Heart right ventricle (tissue), 16 donors: ENCODE data around the gene CGN. TPM values are rescaled to one million over a fixed set of nuclear protein-coding genes. Genes with fewer than 3 reads are reported as not detected.

Experiments used
- ATAC-seq, 8 donors: fragments of 200-7000 bp; cut with Tn5 transposase; one replicate each; pipeline ENCODE4 v1.9.1; 2020; ENCODE audit warnings: mild to moderate bottlenecking in 8 of 8, moderate library complexity in 8 of 8, moderate number of reproducible peaks in 1 of 8
- DNase-seq, 2 donors: peaks; one replicate each; pipeline ENCODE4 v3.0.0-alpha.2; 2020
- H3K27ac ChIP-seq, 10 donors: fragments of 200-600 bp; sonication (generic) in 2 of 10; one replicate each; pipeline versions ENCODE4 v1.5.0 to v1.8.0; 2020 to 2022; ENCODE audit warnings: mild to moderate bottlenecking in 3 of 10
- H3K27me3 ChIP-seq, 7 donors: fragments of 200-600 bp; one replicate each; pipeline ENCODE4 v1.8.0; 2021 to 2022; ENCODE audit warnings: mild to moderate bottlenecking in 2 of 7
- H3K36me3 ChIP-seq, 9 donors: fragments of 200-600 bp; sonication (generic) in 1 of 9; one replicate each; pipeline versions ENCODE4 v1.5.0 to v1.8.0; 2020 to 2022; ENCODE audit warnings: mild to moderate bottlenecking in 2 of 9
- H3K4me1 ChIP-seq, 9 donors: fragments of 200-600 bp; sonication (generic) in 1 of 9; one replicate each; pipeline versions ENCODE4 v1.5.0 to v1.8.0; 2020 to 2022; ENCODE audit warnings: mild to moderate bottlenecking in 4 of 9
- H3K4me3 ChIP-seq, 10 donors: fragments of 200-600 bp; sonication (generic) in 2 of 10; one replicate each; pipeline versions ENCODE4 v1.5.0 to v1.8.0; 2020 to 2022; ENCODE audit warnings: mild to moderate bottlenecking in 7 of 10, moderate library complexity in 2 of 10
- H3K9me3 ChIP-seq, 11 donors: fragments of 200-600 bp in 10 of 11; sonication (generic) in 2 of 11; one replicate each; pipeline versions ENCODE4 v1.5.0 to v1.8.0; 2013 to 2022; ENCODE audit warnings: mild to moderate bottlenecking in 2 of 11, control low read depth in 1 of 11, moderate library complexity in 1 of 11
- WGBS, 2 donors: extraction: QIAGEN DNeasy Blood & Tissue Kit; methylation state at CpG; one replicate each; pipeline ENCODE4 v1.1.7; 2013; ENCODE audit warnings: inconsistent platforms in 1 of 2; 5-methylcytosine and 5-hydroxymethylcytosine counted together
- intact Hi-C, 10 donors: fragments of 100-400 bp; cut with DNase I; formaldehyde crosslinking; loops; one replicate each; pipeline versions ENCODE4 v1.11.1 to v1.14.2; 2022
- polyA plus RNA-seq, 2 donors: library from polyadenylated mRNA; stranded (reverse); fragments of 200-250 nt; gene quantifications; one replicate each; pipeline ENCODE4 v1.2.3, GENCODE V29; 2013
- total RNA-seq, 10 donors: library from RNA; stranded (reverse); fragmentation: NEBNext Ultra II Directional in 3 of 10; extraction: Animal tissue kit (Norgen Biotek cat#: 25700) in 3 of 10; gene quantifications; one replicate each; pipeline versions ENCODE4 v1.2.1 to v1.2.4, GENCODE V29; 2021 to 2023
- TF ChIP-seq, protein P1 (sequence below), 9 donors: fragments of 200-600 bp; sonication (generic) in 2 of 9; IDR thresholded peaks; one replicate each; pipeline versions ENCODE4 v1.5.0 to v1.8.0; 2021 to 2022; ENCODE audit warnings: antibody characterized with exemption in 9 of 9, mild to moderate bottlenecking in 5 of 9, moderate library complexity in 1 of 9
- donor health status: Arrhythmogenic right ventricular cardiomyopathy.
- donor health status: ischemic (EF 13 %, LVEDD 7.1; RV severe dilation, severe dysfunction).
- donor health status: healthy with polysubstance abuse.
- donor health status: DM: no; HTN: yes; CAD: no.
- donor health status: DM: no; HTN: no; CAD: no.
- donor health status: ischemic (EF 25% LVEDD 6.9; RV normal size, moderate dysfunction).
- donor health status: ischemic (EF 25% LVEDD 5.7; RV mildly dilated, moderate dysfunction).
- donor health status: healthy.
- donor health status: DM: yes; HTN: yes; CAD: no.
- donor health status: Ischemic cardiomyopathy.
- donor health status: ischemic (EF 35%, LVEDD 5.7; RV mildly dilated, moderate dysfunction).
- donor health status: nonischemic (EF 11% LVEDD 7.7; RV severe dilation, severe dysfunction).
- donor health status: DM: yes; HTN: yes; CAD: no.
- donor health status: PGD.
- donor health status: ischemic (EF 29% LVEDD 5.4; RV normal size, mild dysfunction).
- donor health status: nonischemic (EF 23%, LVEDD 6.1; RV moderate dilation, normal function).

The CGN gene
- total and polyA plus RNA-seq, 12 donors: 0.07 to 0.73 (median 0.27) TPM; not detected in 3

- intact Hi-C loops: no loop called here
- DNase-seq (no peak), ATAC-seq (no peak)
- TF ChIP-seq, protein P1, sequence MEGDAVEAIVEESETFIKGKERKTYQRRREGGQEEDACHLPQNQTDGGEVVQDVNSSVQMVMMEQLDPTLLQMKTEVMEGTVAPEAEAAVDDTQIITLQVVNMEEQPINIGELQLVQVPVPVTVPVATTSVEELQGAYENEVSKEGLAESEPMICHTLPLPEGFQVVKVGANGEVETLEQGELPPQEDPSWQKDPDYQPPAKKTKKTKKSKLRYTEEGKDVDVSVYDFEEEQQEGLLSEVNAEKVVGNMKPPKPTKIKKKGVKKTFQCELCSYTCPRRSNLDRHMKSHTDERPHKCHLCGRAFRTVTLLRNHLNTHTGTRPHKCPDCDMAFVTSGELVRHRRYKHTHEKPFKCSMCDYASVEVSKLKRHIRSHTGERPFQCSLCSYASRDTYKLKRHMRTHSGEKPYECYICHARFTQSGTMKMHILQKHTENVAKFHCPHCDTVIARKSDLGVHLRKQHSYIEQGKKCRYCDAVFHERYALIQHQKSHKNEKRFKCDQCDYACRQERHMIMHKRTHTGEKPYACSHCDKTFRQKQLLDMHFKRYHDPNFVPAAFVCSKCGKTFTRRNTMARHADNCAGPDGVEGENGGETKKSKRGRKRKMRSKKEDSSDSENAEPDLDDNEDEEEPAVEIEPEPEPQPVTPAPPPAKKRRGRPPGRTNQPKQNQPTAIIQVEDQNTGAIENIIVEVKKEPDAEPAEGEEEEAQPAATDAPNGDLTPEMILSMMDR (IDR thresholded peaks at IDR 0.05): no peak
- Histone ChIP-seq H3K27ac (no peak overlapping the region), H3K36me3 (no peaks in the 10 kb centered on the region), H3K4me1 (no peaks in the 10 kb centered on the region), H3K27me3 (peaks cover 0 to 4% (median 0%) of the 10 kb centered on the region in 7 donors), H3K9me3 (peaks cover 0 to 15% (median 0%) of the 10 kb centered on the region in 11 donors), H3K4me3 (no peak overlapping the region)
- WGBS, 2 donors: 49 to 58% methylated on average over 5 of the region's 5 CpGs
Observed at GRCh38 chr1:151485685-151486255, 25.4 kb upstream of the CGN start.

DNA sequence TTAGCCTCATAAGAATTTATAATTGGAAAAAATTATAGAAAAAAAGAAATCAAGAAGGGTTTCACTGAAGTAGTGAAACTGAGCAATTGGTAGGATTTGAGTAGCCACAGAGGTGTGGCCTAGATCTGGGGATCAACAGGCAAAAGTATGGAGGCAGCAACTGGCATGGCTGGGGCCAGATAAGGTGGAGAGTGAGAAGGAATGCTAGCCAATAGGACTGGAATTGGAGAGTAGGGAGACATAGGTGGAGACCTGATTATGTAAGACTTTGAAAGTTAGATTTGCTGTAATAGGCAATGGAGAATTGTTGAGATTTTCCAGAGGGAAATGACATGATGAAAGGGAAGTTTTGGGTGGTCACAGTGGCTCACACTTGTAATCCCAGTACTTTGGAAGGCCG is 24.6 kb upstream of the CGN start:
- WGBS, 2 donors: 88 to 100% methylated on average over 1 of the region's 1 CpG
- Histone ChIP-seq H3K4me3 (no peak overlapping the region), H3K9me3 (peaks cover 0 to 11% (median 0%) of the 10 kb centered on the region in 11 donors), H3K27ac (no peak overlapping the region), H3K4me1 (no peaks in the 10 kb centered on the region), H3K27me3 (peaks cover 0 to 4% (median 0%) of the 10 kb centered on the region in 7 donors), H3K36me3 (no peaks in the 10 kb centered on the region)
- ATAC-seq (no peak), DNase-seq (no peak)
- intact Hi-C loops: no loop called here
- TF ChIP-seq, protein P1 (IDR thresholded peaks at IDR 0.05): no peak

DNA sequence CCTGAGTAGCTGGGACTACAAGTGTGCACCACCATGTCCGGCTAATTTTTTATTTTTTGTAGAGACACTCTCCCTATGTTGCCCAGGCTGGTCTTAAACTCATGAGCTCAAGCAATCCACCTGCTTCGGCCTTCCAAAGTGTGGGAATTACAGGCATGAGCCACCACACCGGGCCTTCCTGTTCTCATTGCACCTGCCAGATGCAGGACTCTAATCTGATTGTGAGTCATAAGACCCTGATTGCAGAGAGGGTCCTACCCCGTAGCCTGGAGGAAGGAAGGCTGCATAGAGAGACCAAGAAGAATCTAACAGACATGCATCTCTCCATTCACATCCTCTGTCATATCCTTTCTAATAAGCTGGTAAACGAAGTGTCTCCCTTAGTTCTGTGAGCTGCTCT is 19.5 kb upstream of the CGN start:
- Histone ChIP-seq H3K4me3 (no peak overlapping the region), H3K4me1 (peaks cover 0 to 8% (median 0%) of the 10 kb centered on the region in 9 donors), H3K36me3 (no peaks in the 10 kb centered on the region), H3K27me3 (peaks cover 0 to 4% (median 0%) of the 10 kb centered on the region in 7 donors), H3K27ac (no peak overlapping the region), H3K9me3 (no peaks in the 10 kb centered on the region)
- 81 to 83% methylated on average over 5 of the region's 5 CpGs for WGBS, 2 donors
- DNase-seq (no peak), ATAC-seq (no peak)
- intact Hi-C loops: no loop called here
- TF ChIP-seq, protein P1 (IDR thresholded peaks at IDR 0.05): no peak

DNA sequence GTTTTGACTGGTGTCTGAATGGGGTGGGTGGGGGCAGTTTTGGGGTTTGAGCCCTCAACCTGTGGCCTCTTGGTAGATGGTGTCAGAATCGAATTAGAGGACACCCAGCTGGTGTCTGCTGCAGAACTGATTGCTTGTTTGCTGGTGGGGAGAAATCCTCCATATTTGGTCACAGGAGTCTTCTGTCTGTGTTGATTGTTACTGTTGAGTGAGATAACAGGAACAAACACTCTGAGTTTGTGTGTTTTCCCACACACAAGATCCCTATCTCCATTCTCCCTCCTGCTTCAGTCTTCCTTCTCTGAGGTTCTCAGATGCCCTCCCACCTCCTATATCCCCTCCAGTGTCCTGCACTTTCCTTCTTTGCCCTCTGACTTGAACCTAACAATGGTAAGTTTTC is 19.1 kb upstream of the CGN start:
- DNase-seq (no peak), ATAC-seq (no peak)
- 57 to 59% methylated on average over 1 of the region's 1 CpG for WGBS, 2 donors
- H3K9me3 ChIP-seq: no peaks in the 10 kb centered on the region
- H3K4me1 ChIP-seq: peaks cover 0 to 8% (median 0%) of the 10 kb centered on the region in 9 donors
- no peaks in the 10 kb centered on the region for H3K36me3 ChIP-seq
- TF ChIP-seq, protein P1 (IDR thresholded peaks at IDR 0.05): no peak
- no peak overlapping the region for H3K27ac ChIP-seq
- intact Hi-C loops: no loop called here
- peaks cover 0 to 4% (median 0%) of the 10 kb centered on the region in 7 donors for H3K27me3 ChIP-seq
- no peak overlapping the region for H3K4me3 ChIP-seq
